Measurements from ENCODE around the gene DNAJB6. TPM values are rescaled to one million over a fixed set of nuclear protein-coding genes. Genes with fewer than 3 reads are reported as not detected.

Gene DNAJB6
- total RNA-seq, 1 donor from 2014 or later: 122 TPM

GRCh38 chr7:157427811-157428553 is 91.2 kb downstream of the DNAJB6 start:
- intact Hi-C loops (cut with micrococcal nuclease): no loop called here
- Mint-ChIP-seq H3K27me3 (ENCODE audit: low read depth) (no peaks in the 10 kb centered on the region), H3K4me3 (ENCODE audit: low read depth) (no peak overlapping the region), H3K36me3 (ENCODE audit: low read depth) (no peaks in the 10 kb centered on the region), H3K4me1 (ENCODE audit: low read depth) (peaks cover 7% of the 10 kb centered on the region), H3K9me3 (no peaks in the 10 kb centered on the region), H3K27ac (no peak overlapping the region)
- DNase-seq (ENCODE audit: low spot score): no peak

- no peak for DNase-seq (ENCODE audit: low spot score)
- Mint-ChIP-seq H3K36me3 (ENCODE audit: low read depth) (no peaks in the 10 kb centered on the region), H3K4me1 (ENCODE audit: low read depth) (peaks cover 12% of the 10 kb centered on the region), H3K4me3 (ENCODE audit: low read depth) (no peak overlapping the region), H3K27ac (no peak overlapping the region), H3K9me3 (no peaks in the 10 kb centered on the region), H3K27me3 (ENCODE audit: low read depth) (no peaks in the 10 kb centered on the region)
- intact Hi-C loops (cut with micrococcal nuclease): no loop called here
These were observed 91.7 kb downstream of the DNAJB6 start for GRCh38 chr7:157428554-157428945.

- no peak for DNase-seq (ENCODE audit: low spot score)
These were observed 92.3 kb downstream of the DNAJB6 start for GRCh38 chr7:157429001-157429679.

GRCh38 chr7:157429680-157430224 is 92.9 kb downstream of the DNAJB6 start:
- Mint-ChIP-seq H3K27ac (no peak overlapping the region), H3K4me1 (ENCODE audit: low read depth) (peaks cover 14% of the 10 kb centered on the region), H3K9me3 (no peaks in the 10 kb centered on the region), H3K27me3 (ENCODE audit: low read depth) (no peaks in the 10 kb centered on the region), H3K36me3 (ENCODE audit: low read depth) (no peaks in the 10 kb centered on the region), H3K4me3 (ENCODE audit: low read depth) (no peak overlapping the region)
- intact Hi-C loops (cut with micrococcal nuclease): loop anchor here (5.0 kb wide), 1 partner anchor 258 kb away; no protein-coding TSS in a partner anchor
- DNase-seq (ENCODE audit: low spot score): no peak

More at GRCh38 chr7:157429001-157429679, 92.3 kb downstream of the DNAJB6 start:
- H3K4me1 Mint-ChIP-seq (ENCODE audit: low read depth): peaks cover 14% of the 10 kb centered on the region
- intact Hi-C loops (cut with micrococcal nuclease): no loop called here
- no peaks in the 10 kb centered on the region for H3K9me3 Mint-ChIP-seq
- H3K27me3 Mint-ChIP-seq (ENCODE audit: low read depth): no peaks in the 10 kb centered on the region
- no peak overlapping the region for H3K4me3 Mint-ChIP-seq (ENCODE audit: low read depth)
- H3K36me3 Mint-ChIP-seq (ENCODE audit: low read depth): no peaks in the 10 kb centered on the region
- H3K27ac Mint-ChIP-seq: no peak overlapping the region

- Mint-ChIP-seq H3K27ac (no peak overlapping the region), H3K9me3 (no peaks in the 10 kb centered on the region), H3K4me1 (ENCODE audit: low read depth) (peaks cover 14% of the 10 kb centered on the region), H3K4me3 (ENCODE audit: low read depth) (no peak overlapping the region), H3K36me3 (ENCODE audit: low read depth) (no peaks in the 10 kb centered on the region), H3K27me3 (ENCODE audit: low read depth) (no peaks in the 10 kb centered on the region)
- intact Hi-C loops (cut with micrococcal nuclease): loop anchor here (5.0 kb wide), 1 partner anchor 257 kb away; no protein-coding TSS in a partner anchor
- no peak for DNase-seq (ENCODE audit: low spot score)
These were observed 93.9 kb downstream of the DNAJB6 start for GRCh38 chr7:157430721-157431120.

GRCh38 chr7:157431173-157431950 is 94.6 kb downstream of the DNAJB6 start:
- intact Hi-C loops (cut with micrococcal nuclease): loop anchor here (5.0 kb wide), 1 partner anchor 256 kb away; no protein-coding TSS in a partner anchor
- H3K27ac Mint-ChIP-seq: no peak overlapping the region
- H3K4me3 Mint-ChIP-seq (ENCODE audit: low read depth): no peak overlapping the region
- H3K36me3 Mint-ChIP-seq (ENCODE audit: low read depth): no peaks in the 10 kb centered on the region
- H3K9me3 Mint-ChIP-seq: no peaks in the 10 kb centered on the region
- peaks cover 14% of the 10 kb centered on the region for H3K4me1 Mint-ChIP-seq (ENCODE audit: low read depth)
- no peak for DNase-seq (ENCODE audit: low spot score)
- H3K27me3 Mint-ChIP-seq (ENCODE audit: low read depth): no peaks in the 10 kb centered on the region

- Mint-ChIP-seq H3K27ac (no peak overlapping the region), H3K4me1 (ENCODE audit: low read depth) (peaks cover 14% of the 10 kb centered on the region), H3K9me3 (no peaks in the 10 kb centered on the region), H3K27me3 (ENCODE audit: low read depth) (no peaks in the 10 kb centered on the region), H3K4me3 (ENCODE audit: low read depth) (peak overlapping the region; percentile 26), H3K36me3 (ENCODE audit: low read depth) (no peaks in the 10 kb centered on the region)
- no peak for DNase-seq (ENCODE audit: low spot score)
- intact Hi-C loops (cut with micrococcal nuclease): loop anchor here (5.0 kb wide), 1 partner anchor 255 kb away; no protein-coding TSS in a partner anchor
These were observed 95.2 kb downstream of the DNAJB6 start for GRCh38 chr7:157431951-157432540.

- Mint-ChIP-seq H3K4me1 (ENCODE audit: low read depth) (peaks cover 14% of the 10 kb centered on the region), H3K36me3 (ENCODE audit: low read depth) (no peaks in the 10 kb centered on the region), H3K27ac (no peak overlapping the region), H3K4me3 (ENCODE audit: low read depth) (peak overlapping the region; percentile 58), H3K27me3 (ENCODE audit: low read depth) (no peaks in the 10 kb centered on the region), H3K9me3 (no peaks in the 10 kb centered on the region)
- intact Hi-C loops (cut with micrococcal nuclease): loop anchor here (5.0 kb wide), 1 partner anchor 255 kb away; no protein-coding TSS in a partner anchor
- DNase-seq (ENCODE audit: low spot score): no peak
These were observed 95.7 kb downstream of the DNAJB6 start for GRCh38 chr7:157432541-157432956.

- H3K27me3 Mint-ChIP-seq (ENCODE audit: low read depth): no peaks in the 10 kb centered on the region
These were observed 96.3 kb downstream of the DNAJB6 start for GRCh38 chr7:157432957-157433576.

GRCh38 chr7:157433628-157434027 is 96.8 kb downstream of the DNAJB6 start:
- no peak for DNase-seq (ENCODE audit: low spot score)
- no peak overlapping the region for H3K27ac Mint-ChIP-seq
- H3K27me3 Mint-ChIP-seq (ENCODE audit: low read depth): no peaks in the 10 kb centered on the region
- intact Hi-C loops (cut with micrococcal nuclease): loop anchor here (1.0 to 5.0 kb wide), 2 partner anchors 254 to 442 kb away; no protein-coding TSS in a partner anchor
- H3K36me3 Mint-ChIP-seq (ENCODE audit: low read depth): no peaks in the 10 kb centered on the region
- H3K4me1 Mint-ChIP-seq (ENCODE audit: low read depth): peaks cover 14% of the 10 kb centered on the region
- no peaks in the 10 kb centered on the region for H3K9me3 Mint-ChIP-seq
- no peak overlapping the region for H3K4me3 Mint-ChIP-seq (ENCODE audit: low read depth)

More at GRCh38 chr7:157432957-157433576, 96.3 kb downstream of the DNAJB6 start:
- Mint-ChIP-seq H3K9me3 (no peaks in the 10 kb centered on the region), H3K4me3 (ENCODE audit: low read depth) (peak overlapping the region; percentile 58), H3K36me3 (ENCODE audit: low read depth) (no peaks in the 10 kb centered on the region), H3K27ac (no peak overlapping the region), H3K4me1 (ENCODE audit: low read depth) (peaks cover 14% of the 10 kb centered on the region)
- peak; percentile 43 for DNase-seq (ENCODE audit: low spot score)
- intact Hi-C loops (cut with micrococcal nuclease): loop anchor here (1.0 to 5.0 kb wide), 2 partner anchors 254 to 442 kb away; no protein-coding TSS in a partner anchor

GRCh38 chr7:157434231-157434630 is 97.4 kb downstream of the DNAJB6 start:
- no peaks in the 10 kb centered on the region for H3K27me3 Mint-ChIP-seq (ENCODE audit: low read depth)
- intact Hi-C loops (cut with micrococcal nuclease): loop anchor here (5.0 kb wide), 1 partner anchor 253 kb away; no protein-coding TSS in a partner anchor
- H3K9me3 Mint-ChIP-seq: no peaks in the 10 kb centered on the region
- H3K4me3 Mint-ChIP-seq (ENCODE audit: low read depth): no peak overlapping the region
- H3K36me3 Mint-ChIP-seq (ENCODE audit: low read depth): no peaks in the 10 kb centered on the region
- no peak for DNase-seq (ENCODE audit: low spot score)
- peaks cover 14% of the 10 kb centered on the region for H3K4me1 Mint-ChIP-seq (ENCODE audit: low read depth)
- no peak overlapping the region for H3K27ac Mint-ChIP-seq
